Thoracic aorta (tissue), 2 donors: ENCODE results near the gene GATM. TPM values are rescaled to one million over a fixed set of nuclear protein-coding genes. Genes with fewer than 3 reads are reported as not detected.
"Not testable (repeated sequence)": the region's sequence is repeated elsewhere in the genome, so short reads cannot be mapped to it uniquely, and the experiment has no call there.

Source experiments
- ATAC-seq: fragments of 150-250 bp; one replicate; pipeline ENCODE4 v1.8.0; 2017; ENCODE audit warnings: low read depth; ENCODE audit not compliant: insufficient number of reproducible peaks, low FRiP score
- DNase-seq: peaks from one replicate; pipeline ENCODE4 v3.0.0-alpha.2; 2020; ENCODE audit warnings: low spot score
- H3K27ac ChIP-seq, 2 donors: fragments of 200-600 bp; sonication (generic); 1 replicate in 1 of 2; 2 replicates in 1 of 2; pipeline ENCODE4 v1.5.1; 2016; ENCODE audit warnings: mild to moderate bottlenecking in 2 of 2, moderate library complexity in 2 of 2
- H3K27me3 ChIP-seq: fragments of 200-600 bp; sonication (generic); replicated peaks from 2 replicates; pipeline ENCODE4 v1.6.0; 2016; ENCODE audit warnings: mild to moderate bottlenecking; ENCODE audit not compliant: insufficient read depth
- H3K36me3 ChIP-seq: fragments of 200-600 bp; sonication (generic); one replicate; pipeline ENCODE4 v1.5.1; 2016
- H3K4me1 ChIP-seq, 2 donors: fragments of 200-600 bp; sonication (generic); 1 replicate in 1 of 2; 2 replicates in 1 of 2; pipeline versions ENCODE4 v1.5.1 to v1.6.0; 2016; ENCODE audit warnings: low read depth in 2 of 2, mild to moderate bottlenecking in 1 of 2; ENCODE audit not compliant: control insufficient read depth in 1 of 2
- H3K4me3 ChIP-seq: fragments of 200-600 bp; sonication (generic); 2 replicates; pipeline ENCODE4 v1.5.1; 2016; ENCODE audit warnings: mild to moderate bottlenecking
- H3K9me3 ChIP-seq: fragments of 200-600 bp; sonication (generic); 2 replicates; pipeline ENCODE4 v1.5.1; 2016
- CTCF ChIP-seq: fragments of 200-600 bp; sonication (generic); IDR thresholded peaks from one replicate; pipeline ENCODE4 v1.5.1; 2019; ENCODE audit warnings: antibody characterized with exemption
- total RNA-seq, 2 donors: library from RNA; depleted of rRNA; stranded (reverse); fragments of >200 nt; gene quantifications; one replicate each; pipeline versions ENCODE4 v1.1.0 to v1.2.3, GENCODE V29; 2016

Gene GATM
- total RNA-seq, 2 donors from 2014 or later, result 25.0 to 27.6 TPM

GRCh38 chr15:45372041-45372995 is 6.0 kb downstream of the GATM start:
- Histone ChIP-seq H3K27ac (no peak overlapping the region), H3K27me3 (no peaks in the 10 kb centered on the region), H3K4me1 (peaks cover 8 to 14% of the 10 kb centered on the region in 2 donors), H3K4me3 (no peak overlapping the region), H3K36me3 (peaks cover 10% of the 10 kb centered on the region), H3K9me3 (no peaks in the 10 kb centered on the region)
- no peak for TF ChIP-seq CTCF
- DNase-seq (no peak), ATAC-seq (no peak)

DNA sequence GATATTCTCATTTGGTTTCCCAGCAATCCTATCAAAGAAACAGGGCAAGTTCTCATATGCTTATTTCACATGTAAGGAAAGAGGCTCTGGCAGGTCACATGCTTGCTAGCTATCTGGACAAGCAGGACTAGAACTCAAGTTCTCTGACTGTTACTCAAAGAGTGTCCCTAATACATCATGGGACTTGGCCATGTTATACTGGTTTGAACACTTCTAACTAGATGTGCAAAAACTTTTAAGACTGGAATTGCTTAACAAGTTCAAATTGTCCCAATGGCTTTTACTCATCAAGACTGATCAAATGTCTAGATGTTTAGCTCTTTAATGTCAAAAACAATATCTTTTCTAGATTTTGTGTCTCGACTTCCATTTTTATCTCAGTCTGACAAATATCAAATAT is 6.8 kb downstream of the GATM start:
- no peak overlapping the region for H3K4me3 ChIP-seq
- no peaks in the 10 kb centered on the region for H3K9me3 ChIP-seq
- peaks cover 4 to 10% of the 10 kb centered on the region in 2 donors for H3K4me1 ChIP-seq
- H3K27me3 ChIP-seq, result no peaks in the 10 kb centered on the region
- no peak for ATAC-seq
- no peak for TF ChIP-seq CTCF
- peaks cover 10% of the 10 kb centered on the region for H3K36me3 ChIP-seq
- no peak for DNase-seq
- H3K27ac ChIP-seq, result no peak overlapping the region

DNA sequence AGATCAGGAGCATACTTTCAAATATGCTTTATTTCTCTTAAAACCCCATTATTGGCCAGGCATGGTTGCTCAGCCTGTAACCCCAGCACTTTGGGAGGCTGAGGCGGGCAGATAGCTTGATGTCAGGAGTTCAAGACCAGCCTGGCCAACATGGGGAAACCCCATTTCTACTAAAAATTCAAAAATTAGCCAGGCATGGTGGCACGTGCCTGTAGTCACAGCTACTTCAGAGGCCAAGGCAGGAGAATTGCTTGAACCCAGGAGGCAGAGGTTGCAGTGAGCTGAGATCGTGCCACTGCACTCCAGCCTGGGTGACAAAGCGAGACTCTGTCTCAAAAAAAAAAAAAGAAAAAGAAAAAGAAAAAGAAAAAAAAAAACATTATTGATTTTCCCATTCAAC is 8.3 kb downstream of the GATM start:
- DNase-seq, ATAC-seq: not testable (repeated sequence)

GRCh38 chr15:45367222-45367621 is 11.1 kb downstream of the GATM start:
- H3K4me1 ChIP-seq, DNase-seq, H3K4me3 ChIP-seq, ATAC-seq, H3K27me3 ChIP-seq, H3K9me3 ChIP-seq: not testable (repeated sequence)
- H3K27ac ChIP-seq, result peak overlapping the region in 1 of 2 donors; percentile 30
- peaks cover 39% of the 10 kb centered on the region for H3K36me3 ChIP-seq

More for the DNA sequence above, 8.3 kb downstream of the GATM start:
- peaks cover 14% of the 10 kb centered on the region for H3K36me3 ChIP-seq
- not testable (repeated sequence) for H3K4me1 ChIP-seq, H3K4me3 ChIP-seq, H3K27me3 ChIP-seq, H3K9me3 ChIP-seq, H3K27ac ChIP-seq

GRCh38 chr15:45364271-45364670 is 14.1 kb downstream of the GATM start:
- DNase-seq (no peak), ATAC-seq (no peak)

More at GRCh38 chr15:45364271-45364670, 14.1 kb downstream of the GATM start:
- H3K27me3 ChIP-seq, result no peaks in the 10 kb centered on the region
- H3K9me3 ChIP-seq, result no peaks in the 10 kb centered on the region
- peaks cover 54% of the 10 kb centered on the region for H3K36me3 ChIP-seq
- H3K27ac ChIP-seq, result no peak overlapping the region
- no peak for TF ChIP-seq CTCF
- H3K4me3 ChIP-seq, result no peak overlapping the region
- peaks cover 4% of the 10 kb centered on the region in 2 donors for H3K4me1 ChIP-seq
